ENCODE results near the gene PPP6R2.
A peak's percentile ranks its signal among the peaks of the same experiment; 100 is the strongest.
"Not testable (repeated sequence)": the region's sequence is repeated elsewhere in the genome, so short reads cannot be mapped to it uniquely, and the experiment has no call there.

Gene PPP6R2

GRCh38 chr22:50339945-50340879 is 2.9 kb upstream of the PPP6R2 start:
- DNase-seq (ENCODE audit: low spot score) = no peak

DNA sequence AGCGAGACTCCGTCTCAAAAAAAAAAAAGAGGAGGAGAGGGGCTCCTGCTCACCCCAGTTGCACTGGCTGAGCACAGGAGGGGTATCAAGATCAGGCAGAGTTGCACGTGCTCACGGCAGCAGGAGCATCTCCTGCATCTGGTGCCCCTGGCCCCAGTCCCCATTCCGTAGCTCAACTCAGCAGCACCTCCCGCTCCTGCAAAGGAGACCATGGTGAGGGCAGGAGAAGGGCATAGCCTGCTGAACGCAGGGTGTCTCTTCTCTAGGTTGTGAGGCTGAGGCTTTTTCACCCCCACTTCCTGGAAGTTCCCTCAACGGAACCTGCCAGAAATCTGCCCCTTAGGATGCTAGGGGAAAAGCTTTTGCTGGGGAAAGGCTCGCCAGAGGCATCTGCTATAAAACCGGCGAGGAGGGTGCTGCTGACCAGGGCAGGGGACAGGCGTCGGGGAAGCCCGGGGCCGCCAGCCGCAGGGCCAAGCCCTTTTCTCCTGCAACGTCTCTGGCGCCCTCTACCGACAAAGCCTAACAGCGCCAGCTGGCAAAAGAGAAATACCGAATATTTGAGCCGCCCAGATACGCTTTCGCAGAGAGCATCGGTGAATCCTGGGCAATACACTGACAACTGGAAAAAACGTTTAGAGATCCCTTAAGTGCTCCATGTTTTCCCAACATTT is 1.0 kb upstream of the PPP6R2 start:
- peak; percentile 64 for DNase-seq (ENCODE audit: low spot score)

GRCh38 chr22:50343541-50343935 is 411 bp downstream of the PPP6R2 start:
- DNase-seq (ENCODE audit: low spot score) = no peak

DNA sequence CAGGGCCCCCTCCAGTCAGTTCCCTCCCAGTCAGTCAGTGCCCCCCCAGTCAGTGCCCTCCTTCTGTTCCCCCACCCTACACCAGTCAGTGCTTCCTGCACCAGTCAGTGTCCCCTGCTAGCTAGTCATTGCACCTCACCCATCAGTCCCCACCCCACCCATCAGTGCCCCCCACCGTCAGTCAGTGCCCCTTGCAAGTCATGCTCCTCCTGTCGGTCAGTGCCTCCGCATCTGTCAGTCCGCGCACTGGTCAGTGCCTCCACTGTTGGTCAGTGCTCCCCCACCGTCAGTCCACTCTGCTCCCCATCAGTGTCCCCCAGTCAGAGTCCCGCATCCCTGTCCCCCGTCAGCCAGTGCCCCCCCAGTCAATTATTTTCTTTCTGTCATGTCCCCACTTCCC is 3.3 kb downstream of the PPP6R2 start:
- no peak for DNase-seq (ENCODE audit: low spot score)

GRCh38 chr22:50347157-50347556 is 4.0 kb downstream of the PPP6R2 start:
- DNase-seq (ENCODE audit: low spot score) = no peak

GRCh38 chr22:50348058-50348457 is 4.9 kb downstream of the PPP6R2 start:
- DNase-seq (ENCODE audit: low spot score) = no peak

- DNase-seq (ENCODE audit: low spot score) = no peak
These were observed 13.1 kb downstream of the PPP6R2 start for GRCh38 chr22:50356186-50356585.

GRCh38 chr22:50357222-50357621 is 14.1 kb downstream of the PPP6R2 start:
- no peak for DNase-seq (ENCODE audit: low spot score)

GRCh38 chr22:50357756-50358155 is 14.6 kb downstream of the PPP6R2 start:
- DNase-seq (ENCODE audit: low spot score) = no peak

GRCh38 chr22:50360578-50360977 is 17.5 kb downstream of the PPP6R2 start:
- no peak for DNase-seq (ENCODE audit: low spot score)

- no peak for DNase-seq (ENCODE audit: low spot score)
These were observed 18.1 kb downstream of the PPP6R2 start for GRCh38 chr22:50361222-50361621.

DNA sequence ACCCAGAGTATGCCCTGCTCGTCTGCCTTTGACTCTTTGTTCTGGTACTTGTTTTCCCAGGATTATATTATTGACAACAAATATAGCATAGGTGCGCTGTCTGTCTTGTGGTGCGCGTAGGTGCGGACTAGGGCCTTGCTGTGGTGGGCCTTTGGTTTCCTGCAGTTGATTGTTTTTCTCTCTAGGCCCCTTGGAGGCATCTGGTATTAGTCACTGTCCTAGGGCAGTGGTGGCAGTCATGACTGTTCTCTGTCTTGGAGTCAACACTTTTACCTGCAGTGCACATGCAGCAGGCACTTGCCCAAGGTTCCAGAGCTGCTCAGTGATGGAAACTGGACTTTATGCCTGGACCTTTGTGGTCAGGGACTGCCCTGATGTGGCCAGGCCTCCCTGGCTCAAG is 18.6 kb downstream of the PPP6R2 start:
- DNase-seq (ENCODE audit: low spot score) = no peak

GRCh38 chr22:50363166-50363802 is 20.2 kb downstream of the PPP6R2 start:
- DNase-seq (ENCODE audit: low spot score) = no peak

DNA sequence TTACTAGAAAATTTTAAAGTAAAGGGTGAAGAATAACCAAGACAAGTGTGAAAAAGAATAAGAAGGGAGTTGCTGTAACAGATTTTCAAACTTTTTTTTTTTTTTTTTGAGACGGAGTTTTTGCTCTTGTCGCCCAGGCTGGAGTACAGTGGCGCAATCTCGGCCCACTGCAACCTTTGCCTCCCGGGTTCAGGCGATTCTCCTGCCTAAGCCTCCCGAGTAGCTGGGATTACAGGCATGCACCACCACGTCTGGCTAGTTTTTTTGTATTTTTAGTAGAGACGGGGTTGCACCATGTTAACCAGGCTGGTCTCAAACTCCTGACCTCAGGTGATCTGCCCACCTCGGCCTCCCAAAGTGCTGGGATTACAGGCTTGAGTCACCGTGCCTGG is 20.7 kb downstream of the PPP6R2 start:
- DNase-seq (ENCODE audit: low spot score) = not testable (repeated sequence)

DNA sequence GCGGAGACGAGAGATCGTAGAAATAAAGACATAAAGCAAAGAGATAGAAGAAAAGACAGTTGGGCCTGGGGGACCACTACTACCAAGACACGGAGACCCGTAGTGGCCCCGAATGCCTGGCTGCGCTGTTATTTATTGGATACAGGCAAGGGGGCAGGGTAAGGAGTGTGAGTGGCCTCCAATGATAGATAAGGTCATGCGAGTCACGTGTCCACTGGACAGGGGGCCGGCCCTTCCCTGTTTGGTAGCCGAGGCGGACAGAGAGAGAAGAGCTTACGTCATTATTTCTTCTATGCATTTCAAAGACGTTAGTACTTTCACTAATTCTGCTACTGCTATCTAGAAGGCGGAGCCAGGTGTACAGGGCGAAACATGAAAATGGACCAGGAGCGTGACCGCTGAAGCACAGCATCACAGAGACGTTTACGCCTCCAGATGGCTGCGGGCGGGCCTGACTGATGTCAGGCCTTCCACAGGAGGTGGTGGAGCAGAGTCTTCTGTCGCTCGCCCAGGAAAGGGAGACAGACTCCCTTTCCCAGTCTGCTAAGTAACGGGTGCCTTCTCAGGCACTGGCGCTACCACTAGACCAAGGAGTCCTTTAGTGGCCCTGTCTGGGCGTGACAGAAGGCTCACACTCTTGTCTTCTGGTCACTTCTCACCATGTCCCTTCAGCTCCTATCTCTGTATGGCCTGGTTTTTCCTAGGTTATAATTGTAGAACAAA is 24.8 kb downstream of the PPP6R2 start:
- no peak for DNase-seq (ENCODE audit: low spot score)

GRCh38 chr22:50371101-50371648 is 28.0 kb downstream of the PPP6R2 start:
- no peak for DNase-seq (ENCODE audit: low spot score)

DNA sequence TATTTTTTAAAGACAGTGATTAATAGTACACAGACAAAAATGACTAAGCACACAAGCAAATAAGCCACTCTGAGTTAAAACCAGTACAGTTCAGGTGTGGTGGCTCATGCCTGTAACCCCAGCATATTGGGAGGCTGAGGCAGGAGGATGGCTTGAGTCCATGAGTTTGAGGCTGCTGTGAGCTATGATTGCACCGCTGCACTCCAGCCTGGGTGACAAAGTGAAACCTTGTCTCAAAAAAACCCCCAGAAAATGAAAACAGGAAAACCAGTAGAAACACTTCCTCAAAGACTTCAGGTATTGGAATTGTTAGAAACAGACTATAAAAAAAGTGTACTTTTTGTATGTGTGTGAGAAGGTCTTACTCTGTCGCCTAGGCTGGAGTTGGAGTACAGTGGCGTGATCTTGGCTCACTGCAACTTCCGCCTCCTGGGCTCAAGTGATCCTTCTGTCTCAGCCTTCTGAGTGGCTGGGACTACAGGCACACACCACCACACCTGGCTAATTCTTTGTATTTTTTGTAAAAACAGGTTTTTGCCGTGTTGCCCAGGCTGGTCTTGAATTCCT is 33.0 kb downstream of the PPP6R2 start:
- no peak for DNase-seq (ENCODE audit: low spot score)

GRCh38 chr22:50381021-50381555 is 38.0 kb downstream of the PPP6R2 start:
- not testable (repeated sequence) for DNase-seq (ENCODE audit: low spot score)

DNA sequence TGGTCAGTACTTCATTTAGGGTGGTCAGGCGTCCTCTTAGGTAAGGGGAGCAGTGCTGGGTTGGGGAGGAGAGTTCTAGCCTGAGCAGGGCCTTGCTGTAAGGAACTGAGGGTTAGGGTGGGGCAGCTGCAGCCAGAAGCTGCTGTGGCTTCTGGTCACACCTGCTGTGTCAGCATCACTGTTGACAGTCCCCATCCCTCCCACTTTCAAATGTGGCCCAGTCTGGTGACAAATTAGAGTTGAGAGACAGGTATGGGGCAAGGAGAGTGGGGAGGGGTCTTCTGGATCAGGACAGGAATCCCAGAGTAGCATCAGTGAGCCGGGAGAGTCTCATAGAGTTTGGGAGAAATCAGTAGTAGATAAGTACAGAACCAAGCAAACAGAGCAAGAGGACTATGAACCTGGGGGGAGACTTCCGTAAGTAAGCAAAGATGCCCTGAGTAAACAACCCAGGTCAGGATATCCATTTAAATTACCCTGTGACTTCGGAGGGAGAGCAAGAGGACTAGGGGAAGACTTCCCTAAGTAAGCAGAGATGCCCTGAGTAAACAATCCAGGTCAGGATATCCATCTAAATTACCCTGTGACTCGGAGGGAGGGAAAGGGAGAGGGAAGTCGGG is 53.7 kb downstream of the PPP6R2 start:
- no peak for DNase-seq (ENCODE audit: low spot score)

- DNase-seq (ENCODE audit: low spot score) = not testable (repeated sequence)
These were observed 54.4 kb downstream of the PPP6R2 start for GRCh38 chr22:50397371-50398060.

All from germinal center (tissue), 1 donor.